IPS DF 19.7 (cell line): Measurements from ENCODE around the gene ZDHHC14.
"Not testable (repeated sequence)": the region's sequence is repeated elsewhere in the genome, so short reads cannot be mapped to it uniquely, and the experiment has no call there.

Experiments used
- DNase-seq: peaks from one replicate; pipeline ENCODE4 v3.0.0-alpha.2; 2013; ENCODE audit warnings: low read depth, low spot score

ZDHHC14 gene

GRCh38 chr6:157685596-157686280, 304.7 kb downstream of the ZDHHC14 start:
- no peak for DNase-seq

DNA sequence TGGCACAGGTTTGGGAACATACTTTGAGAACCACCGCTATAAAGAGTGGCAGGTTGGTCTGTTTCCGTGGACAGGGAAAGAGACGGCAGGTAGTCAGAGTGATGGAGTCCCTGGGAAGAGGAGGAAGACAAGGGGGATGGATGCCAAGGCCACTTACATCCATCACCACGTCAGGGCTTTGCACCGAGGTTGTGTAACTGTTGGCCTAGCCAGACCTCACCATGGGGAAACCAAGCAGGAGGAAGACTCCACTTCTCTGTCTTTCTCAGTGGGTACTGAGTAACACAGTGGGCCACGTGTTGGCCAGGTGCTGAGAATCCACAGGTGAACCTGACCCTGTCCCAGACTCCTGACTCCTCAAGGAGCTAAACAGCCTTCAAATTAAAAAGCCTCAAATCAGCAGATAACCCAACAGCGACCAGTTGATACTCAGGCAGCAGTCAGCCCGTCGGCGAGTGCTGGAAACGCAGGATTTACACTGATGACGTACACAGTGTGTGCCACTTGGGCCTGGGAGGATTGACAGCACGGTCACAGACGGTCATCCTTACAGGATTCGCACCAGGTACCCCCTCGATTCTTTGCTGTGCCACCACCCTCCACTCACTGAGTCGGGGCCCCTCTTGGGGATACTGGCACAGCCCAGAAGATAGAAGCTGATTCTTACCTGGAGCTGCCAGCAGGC, 307.4 kb downstream of the ZDHHC14 start:
- no peak for DNase-seq

- DNase-seq, result no peak
Observed at GRCh38 chr6:157688960-157689599, 308.1 kb downstream of the ZDHHC14 start.

DNA sequence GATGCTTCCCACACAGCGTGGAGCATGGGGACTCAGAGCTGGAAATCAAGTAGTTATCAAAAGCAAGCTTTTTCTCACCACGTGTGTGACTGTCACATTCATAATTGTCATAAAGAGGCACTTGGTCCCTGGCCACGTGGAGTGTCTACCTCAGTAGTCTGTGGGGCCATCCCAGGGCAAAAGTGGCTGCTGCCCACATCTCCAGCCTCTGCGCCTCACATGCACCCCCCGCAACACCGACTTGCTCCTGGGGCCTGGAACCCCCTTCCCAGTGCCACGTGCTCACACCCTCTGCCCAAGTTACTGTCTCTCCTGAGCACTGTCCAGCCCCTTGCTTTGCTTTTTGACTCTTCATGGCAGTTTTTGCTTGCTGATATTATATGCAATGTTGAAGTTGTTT, 308.9 kb downstream of the ZDHHC14 start:
- no peak for DNase-seq

DNA sequence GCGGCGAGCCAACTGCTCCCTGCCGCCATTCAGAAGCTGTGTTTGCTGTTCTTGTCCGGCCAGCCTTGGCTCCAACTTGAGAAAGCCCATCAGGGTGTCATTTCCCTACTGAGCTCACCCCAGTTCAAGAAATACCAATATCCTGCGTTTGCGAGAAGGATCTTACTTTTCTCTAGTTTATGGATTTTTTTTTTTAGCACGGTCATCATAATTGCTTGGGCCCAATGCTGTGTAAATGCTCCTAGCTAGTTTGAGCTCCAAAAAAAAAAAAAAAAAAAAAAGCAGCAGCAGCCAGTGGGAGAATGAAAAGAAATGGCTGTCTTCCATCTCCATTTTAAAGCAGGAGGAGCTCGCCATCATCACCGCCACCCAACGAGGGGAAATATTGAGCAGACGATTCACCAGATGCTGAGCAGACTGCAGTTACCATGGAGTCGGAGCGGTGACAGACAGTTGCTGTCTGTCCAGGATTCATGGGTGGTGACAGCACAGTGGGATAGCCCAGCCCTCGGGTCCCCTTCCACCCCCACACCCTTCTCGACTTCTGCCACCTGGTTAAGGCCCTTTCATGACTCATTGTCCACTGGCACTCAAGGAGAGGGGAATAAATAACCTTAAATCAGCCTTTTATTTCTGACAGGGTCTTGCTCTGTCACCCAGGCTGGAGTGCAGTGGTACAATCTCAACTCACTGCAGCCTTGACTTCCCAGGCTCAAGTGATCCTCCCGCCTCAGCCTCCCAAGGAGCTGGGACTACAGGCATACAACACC, 309.6 kb downstream of the ZDHHC14 start:
- DNase-seq, result no peak

DNA sequence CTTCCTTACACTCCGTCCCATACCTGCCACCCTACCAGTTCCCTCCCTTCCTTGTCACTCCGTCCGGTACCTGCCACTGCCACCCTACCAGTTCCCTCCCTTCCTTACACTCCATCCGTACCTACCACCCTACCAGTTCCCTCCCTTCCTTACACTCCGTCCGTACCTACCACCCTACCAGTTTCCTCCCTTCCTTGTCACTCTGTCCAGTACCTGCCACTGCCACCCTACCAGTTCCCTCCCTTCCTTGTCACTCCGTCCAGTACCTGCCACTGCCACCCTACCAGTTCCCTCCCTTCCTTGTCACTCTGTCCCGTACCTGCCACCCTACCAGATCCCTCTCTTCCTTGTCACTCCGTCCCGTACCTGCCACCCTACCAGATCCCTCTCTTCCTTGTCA, 310.6 kb downstream of the ZDHHC14 start:
- not testable (repeated sequence) for DNase-seq

GRCh38 chr6:157693867-157694266, 312.9 kb downstream of the ZDHHC14 start:
- DNase-seq, result no peak

- DNase-seq, result no peak
Observed at GRCh38 chr6:157695301-157696040, 314.5 kb downstream of the ZDHHC14 start.

- no peak for DNase-seq
Observed at GRCh38 chr6:157699777-157700636, 319.0 kb downstream of the ZDHHC14 start.

DNA sequence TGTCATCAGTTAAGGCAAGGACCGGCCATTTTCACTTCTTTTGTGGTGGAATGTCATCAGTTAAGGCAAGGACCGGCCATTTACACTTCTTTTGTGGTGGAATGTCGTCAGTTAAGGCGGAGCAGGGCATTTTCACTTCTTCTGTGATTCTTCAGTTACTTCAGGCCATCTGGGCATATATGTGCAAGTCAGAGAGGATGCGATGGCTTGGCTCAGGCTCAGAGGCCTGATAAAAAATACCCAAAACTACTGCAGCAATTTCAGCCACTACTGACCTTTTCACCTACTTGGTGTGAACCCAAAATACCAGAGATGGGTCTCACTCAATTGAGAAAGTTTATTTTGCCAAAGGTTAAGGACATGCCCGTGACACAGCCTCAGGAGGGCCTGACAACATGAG, 325.4 kb downstream of the ZDHHC14 start:
- DNase-seq, result not testable (repeated sequence)

DNA sequence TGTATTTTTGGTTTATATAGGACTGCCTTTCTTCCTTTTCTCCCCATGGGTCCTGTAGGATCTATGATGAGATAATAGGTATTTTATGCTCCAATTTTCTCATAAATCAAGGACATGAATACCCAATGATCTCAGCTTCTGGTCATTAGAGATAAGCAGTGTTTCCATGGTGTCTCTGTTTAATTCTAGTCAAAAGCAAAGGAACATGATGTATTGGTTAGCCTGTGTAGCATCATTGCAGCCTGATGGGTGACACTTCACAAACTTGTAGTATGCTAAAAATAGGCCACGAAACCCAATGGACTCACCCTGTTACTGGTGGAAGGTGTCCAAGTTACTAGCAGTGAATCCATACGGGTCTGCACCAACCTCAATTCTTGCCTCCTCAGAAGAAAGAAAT, 325.9 kb downstream of the ZDHHC14 start:
- no peak for DNase-seq

- no peak for DNase-seq
Observed at GRCh38 chr6:157707576-157707975, 326.6 kb downstream of the ZDHHC14 start.

DNA sequence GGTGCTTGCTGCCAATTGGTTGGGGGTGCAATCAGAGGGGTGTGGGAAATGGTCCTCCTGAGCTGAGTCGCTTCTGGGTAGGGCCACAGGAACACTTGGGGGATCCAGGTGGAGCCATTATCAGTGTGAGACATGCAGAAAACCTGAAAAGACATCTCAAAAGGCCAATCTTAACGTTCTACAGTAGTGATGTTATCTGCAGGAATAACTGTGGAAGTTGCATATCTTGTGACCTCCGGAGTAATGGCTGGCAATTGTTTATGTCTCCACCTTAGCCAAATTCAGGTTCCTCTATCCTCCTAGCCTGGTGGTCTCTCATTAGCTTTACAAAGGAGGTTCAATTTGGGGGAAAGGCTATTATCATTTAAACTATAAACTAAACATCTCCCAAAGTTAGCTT, 327.2 kb downstream of the ZDHHC14 start:
- no peak for DNase-seq

DNA sequence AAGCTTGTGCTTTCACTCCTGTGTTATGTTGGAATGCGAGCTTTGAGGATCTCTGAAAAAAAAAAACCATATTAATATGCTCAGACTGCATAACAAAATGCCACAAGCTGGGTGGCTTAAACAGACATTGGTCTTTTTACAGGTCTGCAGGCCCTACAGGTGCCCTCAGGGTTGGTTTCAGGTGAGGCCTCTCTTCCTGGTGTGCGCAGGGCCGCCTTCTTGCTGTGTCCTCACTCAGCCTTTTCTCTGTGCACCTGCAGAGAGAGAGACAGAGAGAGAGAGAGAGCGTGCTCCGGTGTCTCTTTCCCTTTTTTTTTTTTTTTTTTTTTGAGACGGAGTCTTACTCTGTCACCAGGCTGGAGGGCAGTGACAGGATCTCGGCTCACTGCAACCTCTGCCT, 327.9 kb downstream of the ZDHHC14 start:
- DNase-seq, result no peak

- no peak for DNase-seq
Observed at GRCh38 chr6:157709555-157709954, 328.6 kb downstream of the ZDHHC14 start.

DNA sequence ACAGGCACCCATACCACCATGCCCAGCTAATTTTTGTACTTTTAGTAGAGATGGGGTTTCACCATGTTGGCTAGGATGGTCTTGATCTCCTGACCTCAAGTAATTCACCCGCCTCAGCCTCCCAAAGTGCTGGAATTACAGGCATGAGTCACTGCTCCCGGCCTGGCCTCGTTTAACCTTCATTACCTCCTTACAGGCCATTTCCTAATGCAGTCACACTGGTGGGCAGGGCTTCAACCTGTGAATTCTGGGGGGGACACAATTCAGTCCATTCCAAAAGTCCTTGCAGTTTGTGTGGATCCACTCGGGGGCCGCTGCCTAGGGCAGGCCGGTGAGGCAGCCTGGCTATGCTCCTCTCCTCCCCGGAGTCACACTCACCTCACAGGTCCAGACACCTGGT, 329.6 kb downstream of the ZDHHC14 start:
- DNase-seq, result no peak

DNA sequence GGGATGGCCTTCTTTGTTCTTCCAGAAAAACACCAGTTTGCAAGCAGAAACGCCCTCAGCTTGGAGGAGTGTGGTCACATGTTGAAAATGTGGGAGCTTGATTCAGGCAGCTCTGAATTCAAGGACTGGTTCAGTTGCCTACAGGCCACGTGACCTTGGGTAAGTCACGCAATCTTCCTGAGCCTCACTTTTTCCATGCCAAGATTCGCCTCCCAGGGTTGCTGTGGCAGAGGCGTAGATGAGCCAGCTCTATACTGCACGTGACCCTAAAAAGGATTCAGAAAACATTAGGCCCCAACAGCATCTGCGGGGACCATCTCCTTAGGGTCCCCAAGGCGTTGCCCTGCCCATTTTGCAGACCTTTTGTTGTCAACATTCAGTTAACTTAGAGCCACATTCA, 330.1 kb downstream of the ZDHHC14 start:
- DNase-seq, result no peak

DNA sequence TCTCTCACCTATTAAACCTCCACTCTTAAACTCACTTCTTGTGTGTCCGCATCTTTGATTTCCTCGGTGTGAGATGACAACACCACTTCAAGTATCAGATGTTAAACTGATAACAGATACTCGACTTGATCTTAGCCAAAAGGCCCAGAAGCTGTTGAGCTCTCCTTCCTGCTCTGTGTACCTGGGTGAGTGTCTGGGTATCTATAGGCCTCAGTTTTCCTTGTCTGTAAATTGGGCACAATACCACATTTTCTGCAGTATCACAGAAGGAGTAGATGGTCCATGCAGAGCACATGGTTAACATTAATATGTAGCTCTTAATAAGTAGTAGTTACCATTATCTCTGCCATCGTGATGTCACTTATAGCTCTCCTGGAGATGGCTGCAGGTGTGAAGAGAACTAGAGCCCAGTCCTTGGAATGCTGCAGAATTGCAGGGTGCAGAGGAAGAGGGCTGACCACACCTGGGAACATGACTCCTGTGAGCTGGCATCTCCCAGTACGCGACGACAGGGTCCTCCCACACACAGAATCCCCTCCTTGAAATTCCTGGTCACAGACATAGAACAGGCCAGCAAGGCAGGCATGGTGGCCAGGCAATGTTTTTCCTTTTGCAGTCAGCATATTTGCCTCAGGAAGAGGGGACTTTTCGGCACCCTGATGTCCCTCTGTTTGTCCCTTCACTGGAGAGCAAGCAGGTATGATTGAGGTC, 331.8 kb downstream of the ZDHHC14 start:
- no peak for DNase-seq

- DNase-seq, result no peak
Observed at GRCh38 chr6:157713451-157714152, 332.6 kb downstream of the ZDHHC14 start.
